AG08395 (cell line): ENCODE results near the gene MAML3.

Experiments
- DNase-seq: peaks from one replicate; pipeline ENCODE4 v3.0.0; 2012; ENCODE audit warnings: mixed read lengths, low spot score

MAML3 gene

GRCh38 chr4:139813881-139814280 lies 340.1 kb downstream of the MAML3 start:
- no peak for DNase-seq

DNA sequence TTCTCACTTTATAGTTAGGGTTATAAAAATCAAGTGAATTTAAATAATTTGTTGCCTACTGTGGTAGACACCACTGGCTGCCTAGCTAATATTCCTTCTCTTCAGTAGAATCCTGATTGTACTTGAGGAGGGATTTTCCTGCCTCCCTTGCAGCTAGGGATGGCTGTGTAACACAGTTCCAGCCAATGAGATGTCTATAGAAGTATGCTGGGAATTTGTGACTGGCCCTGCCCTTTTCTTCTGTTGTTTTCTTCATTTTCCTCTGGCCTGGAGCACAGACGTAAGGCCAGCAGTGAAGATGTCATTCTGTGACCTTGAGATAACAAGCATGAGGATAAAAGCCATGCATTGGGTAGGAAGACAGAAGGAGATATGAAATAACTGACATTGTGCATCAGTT lies 343.3 kb downstream of the MAML3 start:
- DNase-seq = no peak

GRCh38 chr4:139809757-139810140 lies 344.2 kb downstream of the MAML3 start:
- DNase-seq = no peak

- DNase-seq = no peak
These were observed 344.9 kb downstream of the MAML3 start for GRCh38 chr4:139808808-139809756.

- DNase-seq = no peak
These were observed 345.6 kb downstream of the MAML3 start for GRCh38 chr4:139808381-139808807.

DNA sequence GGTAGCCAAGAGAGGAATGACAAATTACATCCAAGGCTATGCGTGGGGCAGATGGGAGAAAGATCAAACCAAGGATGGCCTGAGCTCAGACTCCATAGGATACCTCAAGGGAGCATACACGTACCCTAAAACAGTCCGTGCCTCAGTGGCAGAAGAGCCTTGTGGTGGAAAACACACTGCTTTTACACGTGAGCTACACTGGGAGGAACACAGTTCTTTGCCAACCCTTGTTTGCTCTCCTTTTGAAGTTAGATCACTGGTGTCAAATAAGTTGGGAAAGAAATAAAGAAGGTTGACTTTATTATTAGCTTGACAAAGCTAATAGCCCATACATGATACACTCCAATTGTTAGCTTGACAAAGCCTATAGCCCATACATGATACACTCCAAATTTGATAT lies 346.5 kb downstream of the MAML3 start:
- no peak for DNase-seq

DNA sequence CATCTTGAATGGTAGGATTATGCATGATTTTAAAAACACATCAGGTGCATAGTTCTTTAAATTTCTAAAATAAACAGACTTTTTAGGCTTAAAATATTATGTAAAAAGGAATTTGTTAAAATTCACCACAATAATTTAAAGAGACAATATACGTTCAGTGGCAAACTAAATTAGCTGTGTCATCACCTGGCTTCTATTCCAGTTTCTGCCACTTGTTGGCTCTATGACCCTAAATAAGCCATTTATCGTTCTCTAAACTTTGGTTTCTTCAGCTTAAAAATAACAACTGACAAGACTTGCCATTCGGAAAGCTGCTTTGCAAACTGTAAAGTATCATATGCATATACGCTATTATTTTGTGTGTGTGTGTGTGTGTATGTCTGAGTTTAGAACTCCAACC lies 347.1 kb downstream of the MAML3 start:
- DNase-seq = no peak

DNA sequence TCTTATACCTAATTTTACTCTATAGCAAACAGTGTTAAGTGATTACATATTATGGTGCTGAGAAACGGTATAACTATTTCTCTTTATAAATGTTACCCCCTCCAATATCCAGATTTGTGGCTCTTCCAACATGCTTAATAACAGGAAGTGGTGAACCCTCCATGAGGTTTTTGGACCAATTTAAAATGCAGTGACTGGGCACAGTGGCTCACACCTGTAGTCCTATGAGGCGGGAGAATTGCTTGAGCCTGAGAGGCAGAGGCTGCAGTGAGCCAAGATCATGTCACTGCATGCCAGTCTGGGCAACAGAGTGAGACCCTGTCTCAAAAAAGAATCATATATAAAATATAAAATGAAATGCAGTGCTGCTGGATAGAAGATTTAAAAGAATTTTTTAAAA lies 351.1 kb downstream of the MAML3 start:
- no peak for DNase-seq

GRCh38 chr4:139802488-139802887 lies 351.5 kb downstream of the MAML3 start:
- no peak for DNase-seq

DNA sequence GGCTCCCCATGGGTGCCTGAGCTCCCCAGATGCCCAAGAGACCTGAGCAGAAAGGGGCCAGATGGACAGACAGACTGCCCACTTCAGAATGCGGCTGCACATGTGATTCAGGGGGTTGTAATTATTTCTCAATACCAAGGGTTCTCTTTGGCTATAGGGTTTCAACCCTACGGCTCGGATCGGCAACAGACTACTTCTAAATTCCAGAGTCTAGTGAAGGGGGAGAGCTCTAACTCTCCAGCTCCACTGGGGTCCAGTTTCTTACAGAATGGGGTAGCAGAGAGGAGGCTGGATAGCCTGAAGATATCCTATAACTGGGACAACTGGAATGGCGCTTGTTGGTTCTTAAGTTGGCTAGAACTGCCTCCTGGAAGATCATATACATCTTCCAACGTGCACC lies 352.1 kb downstream of the MAML3 start:
- no peak for DNase-seq

- no peak for DNase-seq
These were observed 353.9 kb downstream of the MAML3 start for GRCh38 chr4:139800082-139800481.

DNA sequence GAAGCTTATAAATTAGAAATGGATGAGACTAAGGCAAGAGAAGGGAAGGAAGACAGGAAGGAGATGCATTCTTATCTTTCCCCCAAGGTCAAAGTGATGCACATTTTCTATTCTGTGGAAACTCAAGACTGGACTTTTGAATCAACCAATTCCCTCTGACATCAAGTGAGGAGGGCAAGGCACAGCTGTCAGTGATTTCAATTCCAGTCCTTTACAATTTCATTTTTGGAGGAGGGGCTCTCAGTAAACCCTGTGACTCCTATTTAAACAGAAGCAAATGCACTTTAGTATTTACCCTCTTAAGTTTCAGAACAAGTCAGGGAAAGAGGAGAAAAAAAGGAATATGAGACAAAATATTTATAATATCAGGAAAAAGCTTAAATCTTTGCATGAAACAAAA lies 354.4 kb downstream of the MAML3 start:
- no peak for DNase-seq

GRCh38 chr4:139798456-139798855 lies 355.5 kb downstream of the MAML3 start:
- DNase-seq = no peak

DNA sequence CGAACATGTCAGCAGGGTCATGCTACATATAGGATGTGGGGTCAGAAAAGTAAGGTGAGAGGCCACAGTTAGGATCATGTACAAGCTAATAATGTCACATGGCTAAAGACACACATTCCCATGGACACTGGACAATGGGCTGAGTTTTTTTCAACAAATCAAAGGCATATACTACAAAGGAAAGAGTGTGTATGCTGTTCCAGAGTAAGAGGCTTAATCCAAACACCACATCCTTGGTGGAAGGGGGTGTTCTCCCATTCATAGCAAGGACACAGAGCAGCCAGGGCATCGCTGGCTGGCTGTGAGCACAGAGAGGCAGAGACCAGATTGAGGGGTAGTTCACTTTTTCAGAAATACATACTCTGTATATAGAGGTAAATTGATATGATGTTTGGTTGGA lies 356.7 kb downstream of the MAML3 start:
- no peak for DNase-seq

- peak; percentile 21 for DNase-seq
These were observed 358.3 kb downstream of the MAML3 start for GRCh38 chr4:139795527-139796314.

DNA sequence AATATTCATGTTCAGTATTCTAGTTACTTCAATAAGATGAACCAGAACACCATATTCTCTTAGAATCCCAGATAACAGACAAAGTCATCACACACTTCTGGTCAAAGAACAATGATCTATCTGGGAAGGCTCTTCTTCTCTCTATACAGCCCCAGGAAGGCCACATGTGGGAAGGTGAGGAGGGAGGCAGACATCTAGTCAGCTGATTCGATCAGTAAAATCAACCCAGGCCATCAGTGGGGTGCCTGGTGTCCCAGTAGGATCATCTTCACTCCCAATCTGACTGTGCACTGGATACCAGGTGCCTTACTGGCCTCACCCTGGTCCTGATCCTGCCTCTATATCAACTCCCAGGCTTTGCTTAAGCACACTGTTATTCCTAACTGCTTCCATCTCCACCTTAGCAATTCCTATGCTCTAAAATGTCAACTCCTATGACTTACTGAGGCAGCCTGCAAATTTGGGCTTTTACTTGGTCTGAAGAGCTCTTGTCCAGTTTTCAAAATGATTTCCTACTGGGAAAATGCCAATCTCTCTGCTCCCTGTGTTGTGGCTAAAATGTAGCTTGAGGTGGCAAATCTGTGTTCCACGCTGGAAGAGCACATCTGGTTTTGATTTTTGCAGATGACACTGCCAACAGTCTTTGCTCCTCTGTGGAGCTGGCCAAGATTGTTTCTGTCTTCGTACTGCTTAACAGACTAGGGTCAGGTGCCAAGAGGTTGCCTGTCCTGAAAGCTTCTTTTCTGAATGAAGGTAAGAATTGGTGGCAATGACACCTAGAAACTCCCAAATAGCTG lies 359.6 kb downstream of the MAML3 start:
- DNase-seq = peak; percentile 85

GRCh38 chr4:139791681-139792080 lies 362.3 kb downstream of the MAML3 start:
- no peak for DNase-seq

DNA sequence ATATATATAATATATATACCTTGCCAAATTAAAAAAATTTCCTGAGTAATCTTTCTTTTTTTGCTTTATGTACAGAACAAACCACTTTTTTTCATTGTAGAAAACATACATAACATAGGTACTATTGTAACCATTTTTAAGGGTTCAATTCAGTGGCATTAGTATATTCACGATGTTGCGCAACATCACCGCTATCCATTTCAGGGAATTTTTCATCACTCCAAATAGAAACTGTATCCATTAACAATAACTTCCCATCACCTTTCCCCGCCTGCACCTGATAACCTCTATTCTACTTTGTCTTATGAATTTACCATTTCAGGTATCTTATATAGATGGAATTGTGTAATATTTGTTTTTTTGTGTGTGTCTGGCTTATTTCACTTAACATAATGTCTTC lies 363.7 kb downstream of the MAML3 start:
- no peak for DNase-seq

DNA sequence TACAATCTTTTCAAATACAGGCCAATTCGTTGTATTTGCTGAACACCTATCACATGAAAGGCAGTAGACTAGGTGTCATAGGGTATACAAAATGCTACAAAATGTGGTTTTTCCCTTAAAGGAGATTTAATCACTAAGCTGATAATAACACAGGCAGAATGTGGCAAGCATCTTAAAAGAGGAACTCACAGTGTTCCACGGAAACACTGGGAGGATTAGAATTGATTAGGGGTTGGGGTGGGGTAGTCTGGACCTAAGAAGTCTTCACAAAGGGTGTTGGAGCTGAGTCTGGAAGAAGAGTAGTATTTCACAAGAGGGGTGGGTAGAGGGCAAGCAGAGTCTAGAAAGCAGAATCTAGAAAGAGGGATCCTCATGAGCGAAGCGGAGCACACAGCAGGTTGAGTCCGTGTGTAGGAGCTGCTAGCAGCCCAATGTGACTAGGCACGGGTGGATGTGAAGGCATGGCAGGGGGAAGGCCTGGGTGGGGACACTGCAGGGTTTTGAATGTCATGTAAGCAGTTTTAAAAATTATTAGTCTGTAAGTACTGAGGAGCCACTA lies 364.8 kb downstream of the MAML3 start:
- DNase-seq = no peak

GRCh38 chr4:139786494-139787354 lies 367.3 kb downstream of the MAML3 start:
- no peak for DNase-seq

GRCh38 chr4:139785356-139785755 lies 368.6 kb downstream of the MAML3 start:
- no peak for DNase-seq
